ENCODE data around the gene TCAIM. TPM values are rescaled to one million over a fixed set of nuclear protein-coding genes. Genes with fewer than 3 reads are reported as not detected.

TCAIM gene
- total and polyA plus RNA-seq, 2 experiments from 2014 or later: 10.3 to 26.0 TPM

GRCh38 chr3:44340058-44340395, 1.5 kb downstream of the TCAIM start (continued):
- no peak for TF ChIP-seq ZNF462 (CRISPR knock-in tag; IDR thresholded peaks at IDR 0.05)
- TF ChIP-seq POLR2AphosphoS5 (IDR thresholded peaks at IDR 0.05; ENCODE audit: low read depth): no peak
- no peak for TF ChIP-seq ZNF114 (CRISPR knock-in tag; IDR thresholded peaks at IDR 0.05)
- TF ChIP-seq, protein P1, sequence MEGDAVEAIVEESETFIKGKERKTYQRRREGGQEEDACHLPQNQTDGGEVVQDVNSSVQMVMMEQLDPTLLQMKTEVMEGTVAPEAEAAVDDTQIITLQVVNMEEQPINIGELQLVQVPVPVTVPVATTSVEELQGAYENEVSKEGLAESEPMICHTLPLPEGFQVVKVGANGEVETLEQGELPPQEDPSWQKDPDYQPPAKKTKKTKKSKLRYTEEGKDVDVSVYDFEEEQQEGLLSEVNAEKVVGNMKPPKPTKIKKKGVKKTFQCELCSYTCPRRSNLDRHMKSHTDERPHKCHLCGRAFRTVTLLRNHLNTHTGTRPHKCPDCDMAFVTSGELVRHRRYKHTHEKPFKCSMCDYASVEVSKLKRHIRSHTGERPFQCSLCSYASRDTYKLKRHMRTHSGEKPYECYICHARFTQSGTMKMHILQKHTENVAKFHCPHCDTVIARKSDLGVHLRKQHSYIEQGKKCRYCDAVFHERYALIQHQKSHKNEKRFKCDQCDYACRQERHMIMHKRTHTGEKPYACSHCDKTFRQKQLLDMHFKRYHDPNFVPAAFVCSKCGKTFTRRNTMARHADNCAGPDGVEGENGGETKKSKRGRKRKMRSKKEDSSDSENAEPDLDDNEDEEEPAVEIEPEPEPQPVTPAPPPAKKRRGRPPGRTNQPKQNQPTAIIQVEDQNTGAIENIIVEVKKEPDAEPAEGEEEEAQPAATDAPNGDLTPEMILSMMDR (conservative IDR thresholded peaks at IDR 0.05; ENCODE audit: low read depth in 2 of 2): no peak

- no peak for DNase-seq (ENCODE audit: low spot score)
- no peaks in the 10 kb centered on the region for H3K27me3 ChIP-seq (ENCODE audit: insufficient read depth)
- no peak overlapping the region for H2AFZ ChIP-seq
- no peaks in the 10 kb centered on the region for H3K36me3 ChIP-seq (ENCODE audit: insufficient read depth)
- H3K4me3 ChIP-seq: no peak overlapping the region
- no peak overlapping the region for H3K4me3 Mint-ChIP-seq
- no peak for ATAC-seq
- H3K27ac Mint-ChIP-seq: no peak overlapping the region
- H4K20me1 ChIP-seq (replicated peaks; ENCODE audit: insufficient read depth): no peaks in the 10 kb centered on the region
- H3K9me3 Mint-ChIP-seq: no peaks in the 10 kb centered on the region
- no peaks in the 10 kb centered on the region for H3K9me2 ChIP-seq (ENCODE audit: insufficient read depth)
- peaks cover 3% of the 10 kb centered on the region; the same call in 1 of the 2 replicates for H3K4me1 ChIP-seq (ENCODE audit: insufficient read depth)
- peaks cover 6% of the 10 kb centered on the region; the same call in 2 of the 3 replicates for H3K36me3 Mint-ChIP-seq (ENCODE audit: low read depth)
- no peaks in the 10 kb centered on the region for H3F3A ChIP-seq (replicated peaks; ENCODE audit: low read depth)
- peaks cover 12% of the 10 kb centered on the region for H3K4me1 Mint-ChIP-seq
- peaks cover 7% of the 10 kb centered on the region for H3K27me3 Mint-ChIP-seq (ENCODE audit: insufficient read depth, low read depth, poor library complexity)
- no peak overlapping the region for H3K27ac ChIP-seq (ENCODE audit: low read depth)
- H3K4me2 ChIP-seq: no peak overlapping the region
- H3K79me2 ChIP-seq (replicated peaks; ENCODE audit: insufficient read depth): peaks cover 35% of the 10 kb centered on the region
- TF ChIP-seq ETS1 (IDR thresholded peaks at IDR 0.05) (no peak), ZNF331 (CRISPR knock-in tag; IDR thresholded peaks at IDR 0.05; ENCODE audit: low read depth) (no peak), NANOG (IDR thresholded peaks at IDR 0.05; ENCODE audit: borderline replicate concordance) (no peak), STAT1 (IDR thresholded peaks at IDR 0.05; ENCODE audit: unreplicated experiment) (no peak), ZNF114 (CRISPR knock-in tag; IDR thresholded peaks at IDR 0.05) (no peak), POLR2AphosphoS5 (IDR thresholded peaks at IDR 0.05; ENCODE audit: low read depth) (no peak), EZH2 (IDR thresholded peaks at IDR 0.05; ENCODE audit: low read depth, unreplicated experiment) (no peak)
- TF ChIP-seq, protein P2, sequence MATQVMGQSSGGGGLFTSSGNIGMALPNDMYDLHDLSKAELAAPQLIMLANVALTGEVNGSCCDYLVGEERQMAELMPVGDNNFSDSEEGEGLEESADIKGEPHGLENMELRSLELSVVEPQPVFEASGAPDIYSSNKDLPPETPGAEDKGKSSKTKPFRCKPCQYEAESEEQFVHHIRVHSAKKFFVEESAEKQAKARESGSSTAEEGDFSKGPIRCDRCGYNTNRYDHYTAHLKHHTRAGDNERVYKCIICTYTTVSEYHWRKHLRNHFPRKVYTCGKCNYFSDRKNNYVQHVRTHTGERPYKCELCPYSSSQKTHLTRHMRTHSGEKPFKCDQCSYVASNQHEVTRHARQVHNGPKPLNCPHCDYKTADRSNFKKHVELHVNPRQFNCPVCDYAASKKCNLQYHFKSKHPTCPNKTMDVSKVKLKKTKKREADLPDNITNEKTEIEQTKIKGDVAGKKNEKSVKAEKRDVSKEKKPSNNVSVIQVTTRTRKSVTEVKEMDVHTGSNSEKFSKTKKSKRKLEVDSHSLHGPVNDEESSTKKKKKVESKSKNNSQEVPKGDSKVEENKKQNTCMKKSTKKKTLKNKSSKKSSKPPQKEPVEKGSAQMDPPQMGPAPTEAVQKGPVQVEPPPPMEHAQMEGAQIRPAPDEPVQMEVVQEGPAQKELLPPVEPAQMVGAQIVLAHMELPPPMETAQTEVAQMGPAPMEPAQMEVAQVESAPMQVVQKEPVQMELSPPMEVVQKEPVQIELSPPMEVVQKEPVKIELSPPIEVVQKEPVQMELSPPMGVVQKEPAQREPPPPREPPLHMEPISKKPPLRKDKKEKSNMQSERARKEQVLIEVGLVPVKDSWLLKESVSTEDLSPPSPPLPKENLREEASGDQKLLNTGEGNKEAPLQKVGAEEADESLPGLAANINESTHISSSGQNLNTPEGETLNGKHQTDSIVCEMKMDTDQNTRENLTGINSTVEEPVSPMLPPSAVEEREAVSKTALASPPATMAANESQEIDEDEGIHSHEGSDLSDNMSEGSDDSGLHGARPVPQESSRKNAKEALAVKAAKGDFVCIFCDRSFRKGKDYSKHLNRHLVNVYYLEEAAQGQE (IDR thresholded peaks at IDR 0.05; ENCODE audit: unreplicated experiment): no peak
Observed at GRCh38 chr3:44342176-44342790, 3.7 kb downstream of the TCAIM start.

Data from GM23338 (cell line).